Neural cell (in vitro differentiated cells): ENCODE results near the gene CRYZ. TPM values are rescaled to one million over a fixed set of nuclear protein-coding genes. Genes with fewer than 3 reads are reported as not detected.

Experiments used
- H2AFZ ChIP-seq: fragments of 200-600, 300-800 bp; sonication (generic), shearing (Covaris generic); 2 replicates; pipeline ENCODE4 v1.6.0; 2014; ENCODE audit warnings: low read depth, mild to moderate bottlenecking, antibody characterized with exemption, low read length, moderate library complexity
- H3F3A ChIP-seq: fragments of 200-600 bp; shearing (Covaris generic); 2 replicates; pipeline ENCODE4 v1.6.1; 2016; ENCODE audit warnings: mild to moderate bottlenecking, moderate library complexity, mixed read lengths, antibody characterized with exemption, low read length; ENCODE audit not compliant: insufficient read depth, poor library complexity, severe bottlenecking
- H3K27ac ChIP-seq: fragments of 200-600, 300-800 bp; sonication (generic), shearing (Covaris generic); 2 replicates; pipeline ENCODE4 v1.5.1; 2014; ENCODE audit warnings: mild to moderate bottlenecking, low read length, moderate library complexity
- H3K27me3 ChIP-seq: fragments of 300-800, 200-600 bp; sonication (generic), shearing (Covaris generic); 2 replicates; pipeline ENCODE4 v1.6.0; 2014; ENCODE audit warnings: mild to moderate bottlenecking, low read depth, low read length, moderate library complexity; ENCODE audit not compliant: insufficient read depth
- H3K36me3 ChIP-seq: fragments of 300-800, 200-600 bp; sonication (generic), shearing (Covaris generic); 2 replicates; pipeline ENCODE4 v1.5.1; 2014; ENCODE audit warnings: mild to moderate bottlenecking, antibody characterized with exemption, low read length, moderate library complexity; ENCODE audit not compliant: insufficient read depth
- H3K4me2 ChIP-seq: fragments of 300-800, 200-600 bp; sonication (generic), shearing (Covaris generic); 2 replicates; pipeline ENCODE4 v1.6.0; 2014; ENCODE audit warnings: mild to moderate bottlenecking, low read length
- H3K4me3 ChIP-seq: fragments of 300-800, 200-600 bp; sonication (generic), shearing (Covaris generic); 2 replicates; pipeline ENCODE4 v1.5.1; 2014; ENCODE audit warnings: mild to moderate bottlenecking, low read length, moderate library complexity
- H3K79me2 ChIP-seq: fragments of 200-600 bp; shearing (Covaris generic); replicated peaks from 2 replicates; pipeline ENCODE4 v1.6.0; 2014; ENCODE audit warnings: mild to moderate bottlenecking, low read length, moderate library complexity; ENCODE audit not compliant: insufficient read depth
- H3K9ac ChIP-seq: fragments of 300-800, 200-600 bp; sonication (generic), shearing (Covaris generic); 2 replicates; pipeline ENCODE4 v1.6.1; 2016; ENCODE audit warnings: mild to moderate bottlenecking, low read length, mixed read lengths
- H3K9me2 ChIP-seq: fragments of 200-600 bp; shearing (Covaris generic); 2 replicates; pipeline ENCODE4 v1.6.1; 2016; ENCODE audit warnings: mild to moderate bottlenecking, low read length, mixed read lengths; ENCODE audit not compliant: insufficient read depth
- H3K9me3 ChIP-seq: fragments of 200-600, 300-800 bp; sonication (generic), shearing (Covaris generic); 2 replicates; pipeline ENCODE4 v1.6.1; 2016; ENCODE audit warnings: mild to moderate bottlenecking, mixed run types, low read length, moderate library complexity, mixed read lengths
- H4K20me1 ChIP-seq: fragments of 200-600 bp; shearing (Covaris generic); 2 replicates; pipeline ENCODE4 v1.6.1; 2016; ENCODE audit warnings: mild to moderate bottlenecking, mixed run types; ENCODE audit not compliant: insufficient read depth
- CTCF ChIP-seq: fragments of 450-650 bp; IDR thresholded peaks from 2 replicates; pipeline ENCODE4 v1.5.1; 2014; ENCODE audit warnings: antibody characterized with exemption, mild to moderate bottlenecking, moderate library complexity; ENCODE audit not compliant: poor library complexity, severe bottlenecking
- EP300 ChIP-seq: fragments of 450-650 bp; conservative IDR thresholded peaks from 2 replicates; pipeline ENCODE4 v1.6.1; 2014; ENCODE audit warnings: antibody characterized with exemption, mild to moderate bottlenecking, moderate library complexity; ENCODE audit not compliant: poor library complexity, severe bottlenecking
- EZH2 ChIP-seq: fragments of 200-600, 300-800 bp; shearing (Covaris generic), sonication (generic); IDR thresholded peaks from 2 replicates; pipeline ENCODE4 v1.6.1; 2014; ENCODE audit warnings: antibody characterized with exemption, low read length, borderline replicate concordance, mild to moderate bottlenecking; ENCODE audit not compliant: insufficient read depth, poor library complexity, severe bottlenecking
- MXI1 ChIP-seq: fragments of 450-650 bp; conservative IDR thresholded peaks from 2 replicates; pipeline ENCODE4 v1.6.1; 2014; ENCODE audit warnings: antibody characterized with exemption, mild to moderate bottlenecking; ENCODE audit not compliant: poor library complexity, severe bottlenecking
- POLR2AphosphoS5 ChIP-seq: IDR thresholded peaks from 2 replicates; pipeline ENCODE4 v1.6.1; 2012
- RAD21 ChIP-seq: fragments of 450-650 bp; conservative IDR thresholded peaks from 2 replicates; pipeline ENCODE4 v1.6.1; 2014; ENCODE audit warnings: antibody characterized with exemption, mild to moderate bottlenecking, moderate library complexity
- SMC3 ChIP-seq: fragments of 450-650 bp; conservative IDR thresholded peaks from 2 replicates; pipeline ENCODE4 v1.6.1; 2014; ENCODE audit warnings: antibody characterized with exemption, mild to moderate bottlenecking, moderate library complexity; ENCODE audit not compliant: poor library complexity
- TAF1 ChIP-seq: IDR thresholded peaks from 2 replicates; pipeline ENCODE4 v1.6.1; 2012; ENCODE audit warnings: low read depth
- polyA plus RNA-seq: library from polyadenylated mRNA; depleted of rRNA; stranded (reverse); fragments of >200 nt; gene quantifications from 2 replicates; pipeline ENCODE4 v1.2.3, GENCODE V29; 2014
- TF ChIP-seq, protein P1 (sequence below): IDR thresholded peaks from 2 replicates; pipeline ENCODE4 v1.6.1; 2012; ENCODE audit warnings: borderline replicate concordance

Gene CRYZ
- polyA plus RNA-seq, 1 donor from 2014 or later: 1.9 TPM

DNA sequence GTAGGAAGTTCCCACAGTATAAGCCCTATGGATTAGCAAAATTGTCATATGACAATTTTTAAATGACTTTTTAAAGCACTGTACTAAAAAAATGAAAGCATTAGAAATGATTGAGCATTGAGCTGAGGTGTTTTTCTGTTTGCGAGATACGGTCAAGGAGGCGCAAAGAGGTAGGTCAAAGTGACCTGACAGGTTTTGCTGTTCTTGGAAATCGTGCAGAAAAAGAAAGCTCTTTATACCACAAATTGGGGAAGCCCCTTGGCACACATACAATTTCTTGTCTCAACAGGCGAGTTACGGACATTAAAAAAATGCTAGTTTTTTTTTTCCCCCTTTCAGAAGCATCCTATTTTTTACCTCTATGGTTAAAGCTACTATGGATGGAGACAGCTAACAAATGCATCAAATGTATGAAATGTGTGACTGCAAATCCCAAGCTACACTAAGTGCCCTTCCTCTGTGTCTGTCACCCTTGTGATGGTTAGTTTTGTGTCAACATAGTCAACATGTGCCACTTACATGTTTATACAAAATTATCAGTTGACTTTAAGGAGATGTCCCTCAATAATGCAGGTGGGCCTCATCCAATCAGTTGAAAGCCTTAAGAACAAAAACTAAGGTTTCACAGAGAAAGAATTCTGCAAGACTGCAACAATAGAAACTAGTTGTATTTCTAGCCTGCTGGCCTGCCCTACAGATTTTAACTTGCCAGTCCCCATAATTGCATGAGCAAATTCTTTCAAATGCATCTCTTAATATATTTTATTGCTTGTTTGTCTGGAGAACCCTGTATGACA, 29.3 kb downstream of the CRYZ start:
- Histone ChIP-seq H3K4me2 (no peak overlapping the region), H3K79me2 (no peaks in the 10 kb centered on the region), H3K4me3 (no peak overlapping the region), H3K27ac (peak overlapping the region; percentile 3), H3K9me3 (no peaks in the 10 kb centered on the region), H3F3A (no peaks in the 10 kb centered on the region), H4K20me1 (no peaks in the 10 kb centered on the region), H3K9ac (no peak overlapping the region), H3K36me3 (no peaks in the 10 kb centered on the region), H3K27me3 (no peaks in the 10 kb centered on the region), H2AFZ (no peak overlapping the region), H3K9me2 (no peaks in the 10 kb centered on the region)
- TF ChIP-seq SMC3: no peak
- no peak for TF ChIP-seq EZH2
- TF ChIP-seq MXI1: no peak
- no peak for TF ChIP-seq TAF1
- no peak for TF ChIP-seq POLR2AphosphoS5
- TF ChIP-seq EP300: no peak
- TF ChIP-seq RAD21: no peak
- TF ChIP-seq, protein P1, sequence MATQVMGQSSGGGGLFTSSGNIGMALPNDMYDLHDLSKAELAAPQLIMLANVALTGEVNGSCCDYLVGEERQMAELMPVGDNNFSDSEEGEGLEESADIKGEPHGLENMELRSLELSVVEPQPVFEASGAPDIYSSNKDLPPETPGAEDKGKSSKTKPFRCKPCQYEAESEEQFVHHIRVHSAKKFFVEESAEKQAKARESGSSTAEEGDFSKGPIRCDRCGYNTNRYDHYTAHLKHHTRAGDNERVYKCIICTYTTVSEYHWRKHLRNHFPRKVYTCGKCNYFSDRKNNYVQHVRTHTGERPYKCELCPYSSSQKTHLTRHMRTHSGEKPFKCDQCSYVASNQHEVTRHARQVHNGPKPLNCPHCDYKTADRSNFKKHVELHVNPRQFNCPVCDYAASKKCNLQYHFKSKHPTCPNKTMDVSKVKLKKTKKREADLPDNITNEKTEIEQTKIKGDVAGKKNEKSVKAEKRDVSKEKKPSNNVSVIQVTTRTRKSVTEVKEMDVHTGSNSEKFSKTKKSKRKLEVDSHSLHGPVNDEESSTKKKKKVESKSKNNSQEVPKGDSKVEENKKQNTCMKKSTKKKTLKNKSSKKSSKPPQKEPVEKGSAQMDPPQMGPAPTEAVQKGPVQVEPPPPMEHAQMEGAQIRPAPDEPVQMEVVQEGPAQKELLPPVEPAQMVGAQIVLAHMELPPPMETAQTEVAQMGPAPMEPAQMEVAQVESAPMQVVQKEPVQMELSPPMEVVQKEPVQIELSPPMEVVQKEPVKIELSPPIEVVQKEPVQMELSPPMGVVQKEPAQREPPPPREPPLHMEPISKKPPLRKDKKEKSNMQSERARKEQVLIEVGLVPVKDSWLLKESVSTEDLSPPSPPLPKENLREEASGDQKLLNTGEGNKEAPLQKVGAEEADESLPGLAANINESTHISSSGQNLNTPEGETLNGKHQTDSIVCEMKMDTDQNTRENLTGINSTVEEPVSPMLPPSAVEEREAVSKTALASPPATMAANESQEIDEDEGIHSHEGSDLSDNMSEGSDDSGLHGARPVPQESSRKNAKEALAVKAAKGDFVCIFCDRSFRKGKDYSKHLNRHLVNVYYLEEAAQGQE: no peak
- no peak for TF ChIP-seq CTCF

DNA sequence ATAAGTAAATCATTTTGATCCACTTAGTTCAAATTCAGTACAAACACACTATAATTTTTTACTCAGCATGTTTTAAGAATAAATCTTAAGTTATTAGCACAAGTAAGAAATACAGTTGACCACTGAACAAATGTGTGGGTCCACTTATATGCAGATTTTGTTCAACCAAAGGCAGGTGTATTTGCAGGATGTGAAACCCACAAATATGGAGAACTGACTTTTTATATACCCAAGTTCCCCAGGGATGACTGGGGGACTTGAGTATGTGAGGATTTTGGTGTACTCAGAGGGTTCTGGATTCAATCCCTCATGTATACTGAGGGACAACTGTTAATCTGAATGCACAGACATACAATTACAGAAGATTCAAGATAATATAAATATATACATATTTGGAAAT, 33.5 kb downstream of the CRYZ start:
- Histone ChIP-seq H3K4me2 (no peak overlapping the region), H3K36me3 (no peaks in the 10 kb centered on the region), H3F3A (no peaks in the 10 kb centered on the region), H3K79me2 (no peaks in the 10 kb centered on the region), H3K9me2 (no peaks in the 10 kb centered on the region), H3K4me3 (no peak overlapping the region), H3K27ac (no peak overlapping the region), H3K9me3 (no peaks in the 10 kb centered on the region), H2AFZ (no peak overlapping the region), H4K20me1 (no peaks in the 10 kb centered on the region), H3K9ac (no peak overlapping the region), H3K27me3 (no peaks in the 10 kb centered on the region)
- no peak for TF ChIP-seq POLR2AphosphoS5
- no peak for TF ChIP-seq MXI1
- TF ChIP-seq TAF1: no peak
- no peak for TF ChIP-seq EZH2
- no peak for TF ChIP-seq SMC3
- TF ChIP-seq, protein P1: no peak
- TF ChIP-seq RAD21: no peak
- TF ChIP-seq CTCF: no peak
- no peak for TF ChIP-seq EP300
